ENCODE results near the gene FAN1.

Gene FAN1

GRCh38 chr15:30962079-30962478, 58.4 kb downstream of the FAN1 start:
- no peak for FAIRE-seq

GRCh38 chr15:30962659-30963058, 58.9 kb downstream of the FAN1 start:
- no peak for FAIRE-seq

GRCh38 chr15:30963681-30964080, 60.0 kb downstream of the FAN1 start:
- no peak for FAIRE-seq

- no peak for FAIRE-seq
Observed at GRCh38 chr15:30969724-30970123, 66.0 kb downstream of the FAN1 start.

GRCh38 chr15:30973379-30973778, 69.7 kb downstream of the FAN1 start:
- FAIRE-seq, result no peak

- FAIRE-seq, result no peak
Observed at GRCh38 chr15:30974112-30974511, 70.4 kb downstream of the FAN1 start.

- FAIRE-seq, result no peak
Observed at GRCh38 chr15:30978328-30978727, 74.6 kb downstream of the FAN1 start.

- no peak for FAIRE-seq
Observed at GRCh38 chr15:30979457-30979856, 75.7 kb downstream of the FAN1 start.

- FAIRE-seq, result no peak
Observed at GRCh38 chr15:30984118-30984517, 80.4 kb downstream of the FAN1 start.

- FAIRE-seq, result no peak
Observed at GRCh38 chr15:30984542-30984941, 80.8 kb downstream of the FAN1 start.

GRCh38 chr15:30985081-30985531, 81.4 kb downstream of the FAN1 start:
- no peak for FAIRE-seq

GRCh38 chr15:30990036-30990435, 86.3 kb downstream of the FAN1 start:
- no peak for FAIRE-seq

GRCh38 chr15:30990446-30991254, 86.9 kb downstream of the FAN1 start:
- no peak for FAIRE-seq

GRCh38 chr15:30991255-30992235, 87.8 kb downstream of the FAN1 start, which contains the start of gene MTMR10:
Gene MTMR10 (minus strand): TSS chr15:30991628. CDS start chr15:30991506, 122 bp downstream.
- no peak for FAIRE-seq

- FAIRE-seq, result no peak
Observed at GRCh38 chr15:30992249-30992864, 88.6 kb downstream of the FAN1 start.

All from A204.1 (cell line).